Measurements from ENCODE around the gene ABCA4. TPM values are rescaled to one million over a fixed set of nuclear protein-coding genes. Genes with fewer than 3 reads are reported as not detected.

ABCA4 gene
- total and polyA plus RNA-seq, 2 of the 8 experiments (the other 6 are each of a cell fraction or from before 2014, with no cell fraction given) = 0.06 TPM; not detected in 1

DNA sequence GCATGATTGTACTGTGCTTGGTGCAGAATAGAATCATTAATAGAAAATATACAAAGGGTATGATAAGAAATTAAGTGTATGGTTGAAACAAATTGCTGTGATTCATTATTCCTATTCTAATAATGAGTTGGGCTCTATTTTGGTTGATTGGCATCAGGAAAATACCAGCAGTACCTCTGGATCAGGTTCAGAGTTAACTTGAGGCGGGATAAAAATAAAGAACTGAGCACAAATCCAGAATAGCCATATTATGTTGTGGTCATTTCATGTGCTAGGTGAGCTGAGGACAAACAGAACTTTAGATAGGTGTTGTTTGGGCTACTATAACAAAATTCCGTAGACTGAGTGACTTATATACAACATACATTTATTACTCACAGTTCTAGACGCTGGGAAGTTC is 151.1 kb downstream of the ABCA4 start:
- no peaks in the 10 kb centered on the region for H3K23me2 ChIP-seq (ENCODE audit: low read depth, low read length)
- no peak overlapping the region for H2BK5ac ChIP-seq (ENCODE audit: low read depth, low read length)
- no peak overlapping the region for H3K56ac ChIP-seq (replicated peaks; ENCODE audit: insufficient read length, low read depth, low read length)
- no peak overlapping the region for H2AK5ac ChIP-seq (ENCODE audit: low read depth, low read length)
- no peak overlapping the region for H3K23ac ChIP-seq (ENCODE audit: insufficient read length)
- no peak overlapping the region for H4K5ac ChIP-seq (ENCODE audit: insufficient read length, low read depth, low read length)
- H3K79me1 ChIP-seq (ENCODE audit: low read depth, low read length) = no peaks in the 10 kb centered on the region
- H3K27me3 ChIP-seq (replicated peaks in 1 of 4; ENCODE audit: control insufficient read depth in 3 of 4, extremely low read depth in 1 of 4, insufficient read depth in 3 of 4, low read length in 3 of 4) = no peaks in the 10 kb centered on the region
- no peak overlapping the region for H4K91ac ChIP-seq (replicated peaks; ENCODE audit: insufficient read length, low read length)
- DNase-seq (ENCODE audit: low read depth in 1 of 2, low spot score in 2 of 2) = no peak
- H3K14ac ChIP-seq (ENCODE audit: insufficient read length) = no peak overlapping the region
- 86% methylated on average over 3 of the region's 3 CpGs; no CpG with 5 or more reads in 1 of the 2 experiments for WGBS, 2 experiments (ENCODE audit: extremely low coverage in 1 of 2, insufficient coverage in 1 of 2, insufficient read length in 1 of 2, insufficient replicate concordance in 2 of 2, low coverage in 1 of 2, low lambda C conversion rate in 2 of 2, missing lambda C conversion rate in 1 of 2)
- no peak overlapping the region for H2AFZ ChIP-seq (ENCODE audit: low read length)
- H3K4me2 ChIP-seq (ENCODE audit: insufficient read depth in 1 of 2, low read depth in 2 of 2, low read length in 2 of 2) = no peak overlapping the region
- no peak overlapping the region for H3K4me3 ChIP-seq (ENCODE audit: extremely low read depth in 1 of 4, insufficient read depth in 2 of 4, low read depth in 3 of 4, low read length in 4 of 4)
- H2BK12ac ChIP-seq (ENCODE audit: low read depth, low read length) = no peak overlapping the region
- H4K20me1 ChIP-seq (replicated peaks in 1 of 2; ENCODE audit: control insufficient read depth in 1 of 2, insufficient read depth in 2 of 2, low read length in 2 of 2) = no peaks in the 10 kb centered on the region
- H4K8ac ChIP-seq (ENCODE audit: extremely low read depth, insufficient read depth, low read length) = no peak overlapping the region
- H2BK20ac ChIP-seq (ENCODE audit: low read length) = no peak overlapping the region
- H3K27ac ChIP-seq (ENCODE audit: low read depth, low read length) = no peak overlapping the region
- no peak overlapping the region for H3K4ac ChIP-seq (replicated peaks; ENCODE audit: insufficient read length, low read depth, low read length)
- no peak for FAIRE-seq
- no peaks in the 10 kb centered on the region for H3K79me2 ChIP-seq (ENCODE audit: control insufficient read depth in 1 of 2, insufficient read depth in 2 of 2, low read length in 2 of 2)
- H3K9me3 ChIP-seq (ENCODE audit: insufficient read depth in 2 of 2, low read depth in 1 of 2, low read length in 1 of 2) = no peaks in the 10 kb centered on the region
- H3K4me1 ChIP-seq (replicated peaks in 1 of 4; ENCODE audit: control insufficient read depth in 3 of 4, insufficient read depth in 4 of 4, low read length in 3 of 4) = no peaks in the 10 kb centered on the region
- H3K18ac ChIP-seq (ENCODE audit: extremely low read depth, low read length) = no peak overlapping the region
- ChIA-PET POLR2A (ENCODE audit: partially characterized antibody) (interaction anchor here (1.3 kb wide), 1 partner anchor 12 kb away, joined by 3 read pairs; no protein-coding TSS in a partner anchor), CTCF (ENCODE audit: partially characterized antibody) (interaction anchor here (8.2 kb wide), 1 partner anchor 8 kb away, joined by 66 read pairs; no protein-coding TSS in a partner anchor)
- no peak overlapping the region for H3K9ac ChIP-seq (replicated peaks in 1 of 4; ENCODE audit: extremely low read depth in 1 of 4, low read depth in 3 of 4, low read length in 3 of 4)
- TF ChIP-seq TBP (IDR thresholded peaks at IDR 0.05; ENCODE audit: low read depth, low read length) (no peak), POU5F1 (IDR thresholded peaks at IDR 0.05; ENCODE audit: low read depth, low read length) (no peak)
- no peak overlapping the region for H2BK15ac ChIP-seq (ENCODE audit: low read length)
- H3K36me3 ChIP-seq (ENCODE audit: control insufficient read depth in 2 of 4, insufficient read depth in 4 of 4, low read length in 3 of 4) = no peaks in the 10 kb centered on the region
- H2BK120ac ChIP-seq (replicated peaks; ENCODE audit: low read depth, low read length) = no peak overlapping the region
